GM04504 (cell line): ENCODE data around the gene SLCO2A1.

Experiments
- DNase-seq: peaks from one replicate; pipeline ENCODE4 v3.0.0-alpha.2; 2012; ENCODE audit warnings: low read depth

Gene SLCO2A1

DNA sequence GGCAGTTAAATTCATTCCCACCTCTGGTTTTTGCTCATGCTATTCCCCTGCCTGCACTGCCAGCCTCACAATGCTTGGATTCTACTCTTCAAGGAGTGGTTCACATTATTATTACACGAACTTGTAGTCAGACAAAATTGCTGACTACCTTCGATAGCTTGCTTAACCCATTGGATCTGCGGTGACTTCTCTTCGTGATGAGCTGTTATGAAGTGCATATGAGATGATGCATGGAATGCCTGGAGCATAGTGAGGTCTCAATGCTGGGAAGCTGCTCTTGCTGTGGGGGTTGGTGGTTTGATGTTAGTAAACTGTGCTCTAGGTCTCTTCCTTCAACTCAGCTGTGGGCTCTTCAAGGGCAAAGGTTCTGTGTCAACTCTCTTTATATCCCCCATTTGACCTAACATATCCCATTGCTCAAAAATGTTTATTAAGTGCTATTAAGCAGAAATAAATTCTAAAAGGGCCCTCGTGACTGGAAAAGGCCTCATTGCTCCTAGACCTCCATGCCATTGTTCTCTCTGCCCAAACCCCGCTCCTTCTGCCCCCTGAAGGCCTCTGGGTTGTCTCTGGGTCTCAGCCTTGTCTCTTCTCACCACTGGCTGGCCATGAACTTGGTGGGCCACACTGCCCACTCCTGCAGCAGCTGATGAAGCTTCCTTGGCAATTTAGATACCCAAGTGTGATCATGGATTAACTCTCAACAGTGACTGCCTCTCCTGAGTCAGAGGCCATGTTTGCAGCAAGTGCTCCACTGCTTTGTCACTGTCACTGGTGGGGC, 4.5 kb upstream of the SLCO2A1 start:
- DNase-seq: no peak

GRCh38 chr3:134033315-134033996, 3.7 kb upstream of the SLCO2A1 start:
- no peak for DNase-seq

DNA sequence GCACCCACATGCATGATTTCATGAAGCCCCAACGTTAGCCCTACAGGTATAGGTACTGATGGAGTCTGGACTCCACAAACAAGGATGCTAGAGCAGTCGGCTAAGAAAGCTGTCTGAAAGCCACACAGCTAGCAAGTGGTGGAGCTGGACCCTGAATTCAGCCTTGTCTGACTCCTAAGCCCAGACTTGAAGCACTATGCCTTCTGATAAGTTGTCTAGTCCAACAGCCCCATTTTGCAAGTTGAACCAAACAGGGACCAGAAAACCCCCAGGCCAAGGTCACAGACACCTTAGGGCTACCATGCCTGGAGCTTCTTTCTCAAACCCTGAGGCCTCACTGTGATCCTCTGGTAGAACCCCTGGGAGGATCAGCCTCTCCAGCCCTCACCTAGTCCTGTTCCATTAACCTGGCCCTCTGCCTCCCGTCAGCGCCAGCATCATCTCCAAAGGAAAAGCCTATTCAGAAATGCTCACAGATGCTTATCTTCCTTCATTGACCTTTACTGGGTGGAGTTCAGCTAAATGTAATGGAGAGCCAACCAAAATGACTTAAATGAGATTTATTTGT, 1.7 kb upstream of the SLCO2A1 start:
- no peak for DNase-seq

GRCh38 chr3:134030379-134031347, 938 bp upstream of the SLCO2A1 start:
- DNase-seq: no peak

GRCh38 chr3:134029256-134029733, 430 bp downstream of the SLCO2A1 start:
- no peak for DNase-seq

DNA sequence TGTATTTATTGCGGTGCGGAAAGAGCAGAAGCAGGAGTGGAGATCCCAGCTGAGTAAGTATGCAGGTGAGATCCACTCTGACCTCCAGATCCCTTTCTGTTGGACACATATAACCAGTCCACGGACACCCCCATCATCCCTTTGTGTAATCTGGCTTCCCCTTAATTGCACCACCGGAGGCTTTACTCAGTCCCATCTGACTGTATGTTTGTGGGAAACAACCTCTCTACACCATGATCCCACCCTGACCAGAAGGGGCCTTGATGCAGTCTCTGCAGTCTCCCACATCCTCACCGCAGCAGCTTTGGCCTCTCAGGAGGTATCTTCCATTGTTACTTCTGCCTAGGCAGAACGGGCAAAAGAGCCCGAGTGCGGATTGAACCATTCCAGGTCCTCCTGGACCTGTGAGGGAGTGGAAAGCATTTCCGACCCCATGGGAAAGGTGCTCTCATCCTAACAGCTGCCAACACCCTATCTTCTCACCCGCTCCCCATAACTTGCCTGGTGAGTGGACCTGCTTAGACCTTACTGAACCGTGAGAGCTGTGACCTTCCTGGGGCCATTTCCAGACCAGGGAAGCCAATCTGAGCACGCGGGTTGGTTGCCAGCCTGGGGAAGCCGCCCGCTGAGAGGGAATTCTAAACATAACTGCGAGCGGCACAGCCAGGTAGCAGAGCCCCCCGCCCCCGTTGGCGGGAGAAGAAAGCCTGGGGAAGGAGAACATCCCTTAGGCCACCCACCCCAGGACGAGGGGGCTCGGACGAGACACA, 1.1 kb downstream of the SLCO2A1 start:
- no peak for DNase-seq

DNA sequence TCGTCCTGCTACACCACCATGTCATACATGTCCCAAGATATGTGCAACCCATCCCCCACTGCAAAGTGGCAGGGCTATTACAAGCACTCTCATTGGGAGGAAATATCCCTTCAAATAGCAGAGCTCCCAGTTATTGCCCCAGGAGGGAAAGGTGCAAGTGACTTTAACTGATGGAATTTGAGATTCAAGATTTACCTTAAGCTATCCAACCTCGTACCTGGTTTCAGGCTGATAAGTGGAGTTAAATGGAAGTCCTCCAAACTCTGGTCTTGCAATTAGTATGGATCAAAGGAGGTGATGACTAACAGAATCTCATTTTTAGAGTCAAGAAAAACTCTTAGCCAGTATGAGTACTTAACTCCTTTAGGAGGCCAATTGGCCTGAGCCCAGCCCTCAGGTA, 2.1 kb downstream of the SLCO2A1 start:
- DNase-seq: no peak

GRCh38 chr3:134020135-134020680, 9.5 kb downstream of the SLCO2A1 start:
- no peak for DNase-seq

DNA sequence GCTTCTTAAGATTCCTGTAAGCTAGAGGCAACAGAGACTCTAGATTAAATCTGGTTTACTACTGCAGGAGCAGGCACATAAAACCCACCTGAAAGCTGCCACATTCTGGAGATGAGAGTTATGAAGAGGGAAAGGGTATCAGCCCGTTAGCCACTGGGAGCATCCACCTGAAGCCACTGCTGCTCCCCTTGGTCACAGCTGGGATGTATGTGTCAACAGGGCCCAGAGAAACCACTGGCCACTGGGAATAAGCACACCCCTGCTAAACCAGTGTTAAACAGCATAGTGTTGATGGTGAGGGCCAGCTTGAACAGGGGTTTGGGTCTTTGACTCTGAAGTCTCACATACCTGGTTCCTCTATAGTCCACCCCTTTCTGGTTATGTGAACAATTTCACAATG, 10.9 kb downstream of the SLCO2A1 start:
- no peak for DNase-seq

- no peak for DNase-seq
Measured at GRCh38 chr3:134018406-134018805, 11.3 kb downstream of the SLCO2A1 start.

GRCh38 chr3:134017490-134017889, 12.2 kb downstream of the SLCO2A1 start:
- DNase-seq: no peak

- no peak for DNase-seq
Measured at GRCh38 chr3:134014270-134014669, 15.5 kb downstream of the SLCO2A1 start.

DNA sequence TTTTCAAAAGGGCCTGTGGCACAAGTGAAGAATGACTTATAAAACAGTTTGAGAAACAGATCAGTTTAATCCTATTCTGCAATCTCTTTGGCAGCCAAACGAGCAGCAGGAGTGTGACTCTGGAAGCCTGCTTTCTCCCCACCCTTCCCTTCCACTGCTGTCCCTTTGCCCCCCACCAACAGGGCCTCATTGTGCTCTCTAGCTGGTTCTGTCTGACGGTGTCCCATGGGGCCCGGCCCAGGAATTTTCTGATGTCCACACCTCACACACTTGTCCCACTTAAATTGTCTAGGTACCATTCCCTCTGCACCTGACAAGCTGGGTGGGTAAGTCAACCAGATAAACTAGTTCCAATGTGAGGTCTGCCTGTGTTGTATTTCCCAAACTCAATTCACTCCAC, 16.4 kb downstream of the SLCO2A1 start:
- DNase-seq: no peak

- DNase-seq: no peak
Measured at GRCh38 chr3:134009345-134010000, 20.3 kb downstream of the SLCO2A1 start.

- peak; percentile 73 for DNase-seq
Measured at GRCh38 chr3:134008630-134009156, 21.0 kb downstream of the SLCO2A1 start.

GRCh38 chr3:134007819-134008218, 21.9 kb downstream of the SLCO2A1 start:
- DNase-seq: no peak

- no peak for DNase-seq
Measured at GRCh38 chr3:134004841-134005240, 24.9 kb downstream of the SLCO2A1 start.

DNA sequence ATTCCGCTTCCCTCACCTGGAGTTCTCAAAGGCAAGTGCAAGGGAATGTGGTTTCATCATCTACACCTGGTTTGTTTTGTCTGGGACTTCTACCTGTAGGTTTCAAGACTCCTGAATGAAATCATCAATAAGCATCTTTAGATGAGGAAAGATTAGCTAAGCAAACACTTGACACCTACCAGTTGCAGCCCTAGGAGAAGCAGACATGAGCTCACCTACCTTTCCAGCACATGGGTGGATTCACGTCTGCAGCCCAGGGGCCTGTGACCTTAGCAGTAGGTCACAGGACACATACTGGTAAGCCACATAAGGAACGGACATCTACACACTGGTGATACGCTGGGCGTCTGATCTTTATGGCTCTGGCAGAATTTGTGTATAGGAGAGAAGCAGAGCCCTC, 26.7 kb downstream of the SLCO2A1 start:
- no peak for DNase-seq

- DNase-seq: peak; percentile 88
Measured at GRCh38 chr3:134002306-134002705, 27.4 kb downstream of the SLCO2A1 start.

DNA sequence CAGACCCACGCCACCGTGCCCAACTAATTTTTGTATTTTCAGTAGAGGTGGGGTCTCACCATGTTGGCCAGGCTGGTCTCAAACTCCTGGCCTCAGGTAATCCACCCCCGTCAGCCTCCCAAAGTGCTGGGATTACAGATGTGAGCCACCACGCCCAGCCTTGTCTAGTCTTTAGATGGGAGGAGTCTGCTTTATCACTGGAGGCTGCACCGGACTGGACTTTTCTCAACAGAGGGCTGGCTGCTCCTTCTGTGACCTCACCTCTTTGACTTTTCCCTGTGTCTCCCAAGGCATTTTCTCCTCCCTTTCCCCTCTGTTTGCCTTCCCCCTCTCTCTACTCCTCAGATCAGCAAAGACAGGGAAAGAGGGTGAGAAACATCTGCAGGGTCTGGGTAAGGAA, 28.5 kb downstream of the SLCO2A1 start:
- no peak for DNase-seq
